ENCODE results near the gene PARD3. TPM values are rescaled to one million over a fixed set of nuclear protein-coding genes. Genes with fewer than 3 reads are reported as not detected.
"Not testable (repeated sequence)": the region's sequence is repeated elsewhere in the genome, so short reads cannot be mapped to it uniquely, and the experiment has no call there.

Gene PARD3
- total RNA-seq, 2 donors from 2014 or later: 23.1 to 29.7 TPM

DNA sequence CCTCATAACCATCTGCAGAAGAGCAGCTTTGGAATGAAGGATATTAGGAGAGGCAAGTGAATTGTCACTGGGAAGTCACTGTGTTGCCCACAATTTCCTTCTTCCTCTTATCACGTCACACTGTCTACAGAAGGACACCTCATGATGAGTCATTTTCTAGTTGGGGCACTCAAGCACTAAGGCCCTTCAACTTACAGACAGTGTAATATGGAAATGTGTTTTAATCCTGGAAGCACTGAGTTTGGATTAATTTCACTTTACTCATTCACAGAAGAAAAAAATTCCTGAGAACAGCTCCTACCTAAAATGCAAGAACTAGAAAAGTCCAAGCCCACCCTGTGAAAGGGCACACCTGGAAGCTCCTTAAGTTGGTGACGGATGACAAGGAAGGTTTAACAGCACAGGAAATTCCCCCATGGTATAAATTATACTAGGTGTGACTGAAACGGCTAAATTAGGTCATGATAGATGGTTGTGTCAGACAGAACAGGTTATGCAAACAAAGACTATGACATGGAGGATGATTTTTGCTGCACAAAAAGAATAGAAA is 56.6 kb downstream of the PARD3 start:
- DNase-seq (no peak), ATAC-seq (peak in 1 of 2 donors; percentile 65)
- intact Hi-C loops (cut with DNase I): no loop called here

DNA sequence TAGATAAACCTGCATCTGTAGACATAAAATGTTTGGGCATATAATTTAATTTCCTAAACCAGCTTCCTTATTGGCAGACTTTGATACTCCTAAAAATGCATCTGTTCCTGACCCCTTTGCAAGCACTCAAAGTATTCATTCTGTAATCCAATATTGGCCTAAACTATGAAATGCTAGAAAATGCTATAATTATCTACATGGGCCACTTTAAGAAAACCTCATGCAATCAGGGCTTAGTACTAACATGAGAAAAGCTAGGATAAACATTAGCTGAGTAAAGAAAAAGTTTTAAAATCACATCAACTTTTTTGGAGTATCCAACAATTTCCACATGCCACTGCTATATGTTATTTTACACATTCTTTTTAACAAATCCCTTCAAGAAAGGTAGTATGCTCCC is 57.2 kb downstream of the PARD3 start:
- ATAC-seq: no peak
- intact Hi-C loops (cut with DNase I): no loop called here
- DNase-seq: no peak

DNA sequence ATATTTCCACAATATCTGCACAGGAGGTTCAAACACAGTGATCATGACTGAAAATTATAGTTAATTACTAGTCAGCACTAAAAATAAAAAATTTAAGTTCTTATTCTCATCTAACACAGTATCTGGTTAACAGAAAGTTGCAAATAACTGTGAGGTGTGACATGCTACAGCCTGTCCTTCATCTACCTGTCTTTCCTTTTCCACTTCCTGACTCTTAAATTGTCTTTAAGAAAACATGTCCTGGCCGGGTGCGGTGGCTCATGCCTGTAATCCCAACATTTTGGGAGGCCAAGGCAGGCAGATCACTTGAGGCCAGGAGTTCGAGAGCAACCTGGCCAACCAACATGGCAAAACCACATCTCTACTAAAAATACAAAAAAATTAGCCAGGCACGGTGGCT is 57.9 kb downstream of the PARD3 start:
- DNase-seq; intact Hi-C loops (cut with DNase I); ATAC-seq: not testable (repeated sequence)

DNA sequence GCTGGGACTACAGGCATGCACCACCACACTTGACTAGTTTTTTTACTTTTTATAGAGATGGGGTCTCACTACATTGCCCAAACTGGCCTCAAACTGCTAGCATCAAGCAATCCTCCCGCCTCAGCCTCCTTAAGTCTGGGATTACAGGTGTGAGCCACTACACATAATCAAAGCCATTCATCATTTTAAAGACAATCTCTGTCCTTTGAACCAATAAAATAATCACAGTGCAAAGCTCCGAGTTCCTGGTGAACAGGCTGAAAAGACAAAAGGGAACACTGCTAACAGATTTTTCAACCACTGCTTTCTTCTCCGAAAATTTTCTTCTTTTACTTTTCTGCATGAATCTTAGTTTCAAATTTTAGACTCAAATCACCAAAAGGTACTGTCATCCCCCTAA is 58.5 kb downstream of the PARD3 start:
- intact Hi-C loops (cut with DNase I): no loop called here
- DNase-seq (no peak), ATAC-seq (no peak)

DNA sequence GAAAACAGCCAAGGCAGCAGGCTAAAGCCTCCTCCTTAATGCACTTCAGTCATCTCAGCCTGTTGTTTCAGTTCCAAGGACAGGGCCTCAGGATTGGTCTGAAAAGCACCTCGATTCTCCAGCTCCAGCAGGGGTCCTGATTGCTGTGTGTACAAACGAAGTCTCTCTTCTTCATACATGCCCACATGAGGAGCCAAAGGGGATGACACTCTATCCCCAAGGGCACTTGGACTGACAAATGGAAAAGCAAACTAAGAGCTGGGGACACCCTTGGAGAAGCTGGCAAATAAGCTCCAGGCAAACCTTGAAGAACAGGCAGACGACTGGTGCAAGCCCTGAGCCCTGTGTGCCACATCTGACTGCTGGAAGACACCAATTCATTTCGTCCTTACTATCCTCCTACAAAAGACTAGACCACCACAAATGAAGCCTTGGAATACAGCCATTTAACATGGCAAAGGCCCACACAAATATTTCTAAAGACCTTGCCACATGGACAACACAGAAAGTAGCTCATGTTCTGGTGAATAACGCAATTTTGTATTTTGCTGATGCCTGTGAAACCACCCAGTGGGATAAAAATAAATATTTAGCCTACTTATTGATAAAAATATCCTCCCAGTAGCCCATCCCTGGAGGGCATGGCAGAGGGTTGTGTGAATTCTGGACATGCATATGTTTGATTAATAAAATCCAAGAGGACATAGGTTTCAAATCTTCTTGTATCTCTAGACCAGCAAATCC is 61.9 kb downstream of the PARD3 start:
- ATAC-seq (no peak), DNase-seq (no peak)
- intact Hi-C loops (cut with DNase I): no loop called here

DNA sequence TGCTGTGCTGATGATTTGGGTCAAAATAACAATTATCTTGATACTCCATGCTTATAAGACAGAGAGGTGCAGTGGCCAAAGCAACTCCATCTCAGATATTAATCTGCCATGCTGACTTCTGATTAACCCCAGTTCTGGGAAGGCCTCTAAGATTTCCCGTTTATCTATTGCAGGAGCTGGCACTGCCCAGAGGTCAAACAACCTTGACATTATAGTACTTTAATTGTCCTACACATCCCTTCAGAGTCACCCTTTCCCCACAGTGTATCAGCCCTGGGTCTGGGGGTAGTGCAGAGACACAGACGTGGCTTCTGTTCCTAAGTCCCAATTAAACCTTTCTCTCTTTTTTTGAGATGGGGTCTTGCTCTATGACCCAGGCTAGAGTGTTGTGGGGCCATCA is 63.8 kb downstream of the PARD3 start:
- intact Hi-C loops (cut with DNase I): no loop called here
- no peak for DNase-seq
- ATAC-seq: no peak

DNA sequence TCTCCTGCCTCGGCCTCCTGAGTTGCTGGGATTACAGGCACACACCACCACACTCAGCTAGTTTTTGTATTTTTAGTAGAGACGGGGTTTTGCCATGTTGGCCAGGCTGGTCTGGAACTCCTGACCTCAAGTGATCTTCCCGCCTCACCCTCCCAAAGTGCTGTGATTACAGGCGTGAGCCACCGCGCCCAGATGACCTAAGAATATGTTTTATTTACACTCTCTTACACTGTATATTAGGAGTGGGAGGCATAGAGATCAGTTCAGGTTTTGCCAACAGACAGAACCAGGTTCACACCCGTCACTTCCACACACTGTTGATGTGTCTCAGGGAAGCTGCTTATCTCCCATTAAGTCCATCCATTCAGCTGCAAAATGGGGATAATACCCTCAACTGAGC is 64.3 kb downstream of the PARD3 start:
- DNase-seq; intact Hi-C loops (cut with DNase I); ATAC-seq: not testable (repeated sequence)

DNA sequence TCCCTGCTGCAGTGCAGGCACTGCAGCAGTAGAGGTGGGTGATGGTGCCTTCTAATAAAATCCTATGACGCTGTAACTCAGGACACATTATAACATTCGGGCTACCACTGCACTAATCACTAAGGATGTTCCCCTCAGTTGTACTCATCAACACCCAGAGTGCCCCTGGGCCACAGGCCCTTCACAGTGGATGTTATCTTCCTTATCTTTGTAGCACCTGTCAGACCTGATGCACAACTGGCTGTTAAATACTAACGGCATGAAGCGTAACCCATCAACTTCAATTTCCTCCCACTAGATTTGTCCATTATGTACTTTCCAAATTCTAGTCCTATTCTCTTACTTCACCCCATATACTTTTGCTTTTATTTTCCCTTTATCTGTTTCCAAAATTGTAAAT is 66.3 kb downstream of the PARD3 start:
- DNase-seq: no peak
- peak in 1 of 2 donors; percentile 7 for ATAC-seq
- intact Hi-C loops (cut with DNase I): no loop called here

DNA sequence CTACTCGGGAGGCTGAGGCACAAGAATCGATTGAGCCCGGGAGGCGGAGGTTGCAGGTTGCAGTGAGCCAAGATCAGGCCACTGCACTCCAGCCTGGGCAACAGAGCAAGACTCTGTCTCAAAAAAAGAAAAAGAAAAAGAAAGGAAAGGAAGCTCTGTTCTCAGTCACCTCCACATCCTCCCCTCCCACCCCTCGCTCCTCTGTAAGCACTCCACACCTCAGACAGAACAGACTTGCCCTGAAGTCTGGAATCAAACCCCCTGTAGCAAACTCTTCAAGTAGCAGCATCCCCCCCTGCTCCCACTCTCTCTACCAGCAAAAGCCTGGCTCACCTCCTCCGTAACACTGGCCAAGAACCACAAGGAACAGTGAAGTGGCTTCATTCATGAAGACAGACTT is 66.7 kb downstream of the PARD3 start:
- intact Hi-C loops (cut with DNase I): no loop called here
- ATAC-seq (no peak), DNase-seq (no peak)

DNA sequence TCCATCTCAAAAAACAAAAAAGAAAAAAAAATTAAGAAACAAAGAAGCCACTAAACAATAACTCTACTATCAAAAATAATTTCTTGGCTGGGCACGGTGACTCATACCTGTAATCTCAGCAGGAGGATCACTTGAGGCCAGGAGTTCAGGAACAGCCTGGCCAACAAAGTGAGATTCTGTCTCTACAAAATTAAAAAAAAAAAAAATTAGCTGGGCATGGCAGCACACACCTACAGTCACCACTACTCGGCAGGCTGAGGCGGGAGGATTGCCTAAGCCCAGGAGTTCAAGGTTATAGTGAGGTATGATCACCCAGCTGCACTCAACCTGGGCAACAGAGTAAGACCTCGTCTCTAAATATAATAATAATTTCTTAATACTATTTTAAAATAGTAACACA is 69.0 kb downstream of the PARD3 start:
- ATAC-seq: peak in 1 of 2 donors; percentile 11
- DNase-seq: no peak
- intact Hi-C loops (cut with DNase I): no loop called here

DNA sequence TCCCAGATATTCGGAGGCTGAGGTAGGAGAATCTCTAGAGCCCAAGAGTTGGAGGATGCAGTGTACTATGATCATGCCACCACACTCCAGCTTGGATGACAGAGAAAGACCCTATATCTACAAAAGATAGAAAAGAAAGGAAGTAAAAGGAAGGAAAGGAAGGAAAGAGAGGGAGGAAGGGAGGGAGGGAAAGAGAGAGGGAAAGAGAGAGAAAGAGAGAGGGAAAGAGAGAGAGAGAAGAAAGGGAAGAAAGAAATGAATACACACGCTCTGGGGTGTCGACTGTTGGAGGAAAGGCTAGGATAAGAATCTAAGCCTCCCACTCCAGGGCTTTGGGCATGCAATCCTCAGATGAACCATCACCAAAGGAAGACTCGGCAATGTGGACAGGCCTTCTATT is 69.9 kb downstream of the PARD3 start:
- no peak for DNase-seq
- intact Hi-C loops (cut with DNase I): no loop called here
- no peak for ATAC-seq

DNA sequence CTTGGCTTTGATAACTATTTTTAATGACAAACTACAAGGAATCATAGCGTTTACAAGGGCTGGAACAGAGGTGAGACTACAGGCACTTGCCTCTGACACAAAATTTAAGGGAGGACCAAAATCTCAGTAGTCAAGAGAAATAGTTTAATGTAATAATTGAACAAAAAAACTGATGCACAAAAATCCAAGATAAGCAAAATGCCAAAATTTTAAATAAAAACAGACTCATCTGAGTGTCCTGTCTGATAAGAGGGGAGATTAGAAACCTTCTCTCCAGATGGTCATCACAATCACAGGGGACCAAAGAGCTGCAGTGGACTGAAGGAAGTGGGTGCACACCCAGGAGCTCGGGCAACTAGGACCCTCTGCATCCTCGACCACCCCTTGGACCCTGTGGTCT is 70.5 kb downstream of the PARD3 start:
- intact Hi-C loops (cut with DNase I): no loop called here
- DNase-seq (no peak), ATAC-seq (no peak)

DNA sequence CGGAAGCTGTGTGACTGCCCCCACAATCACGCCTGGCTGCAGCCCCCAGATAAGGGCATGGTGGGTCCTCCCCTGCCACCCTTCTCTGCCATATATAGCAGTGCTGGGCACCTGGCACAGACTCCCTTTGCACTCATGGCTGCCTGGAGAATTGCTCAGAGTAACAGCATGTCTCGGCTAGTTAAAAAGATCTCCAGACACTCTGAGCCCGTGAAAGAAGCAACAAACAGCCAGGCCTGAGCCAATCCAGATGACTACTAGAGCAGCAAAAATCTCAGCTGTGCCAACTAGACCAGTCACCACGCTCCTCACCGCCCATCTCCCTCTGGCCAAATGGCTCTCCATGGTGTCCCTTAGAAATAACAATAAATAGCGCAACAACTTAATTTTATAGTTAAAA is 71.3 kb downstream of the PARD3 start:
- DNase-seq (peak; percentile 58), ATAC-seq (peak; percentile 87 to 92)
- intact Hi-C loops (cut with DNase I): no loop called here

DNA sequence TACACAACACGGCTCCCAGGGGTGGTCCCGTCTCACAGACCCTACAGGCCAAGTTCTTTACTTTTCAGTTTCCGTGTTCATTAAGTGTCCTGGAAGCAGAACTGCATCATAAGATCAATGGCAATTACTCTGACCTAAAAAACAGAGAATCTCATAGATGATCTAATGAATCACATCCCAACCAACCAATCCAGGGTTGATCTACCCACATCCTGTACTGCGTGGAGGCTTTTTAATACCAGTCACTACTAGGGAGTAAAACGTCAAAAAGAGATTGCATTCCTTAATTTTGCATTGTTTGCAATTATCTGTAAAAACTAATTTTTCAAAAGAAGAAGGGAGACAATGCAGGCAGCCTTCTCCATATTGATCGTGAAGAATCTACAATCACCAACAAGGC is 72.6 kb downstream of the PARD3 start:
- intact Hi-C loops (cut with DNase I): no loop called here
- ATAC-seq: no peak
- DNase-seq: no peak

DNA sequence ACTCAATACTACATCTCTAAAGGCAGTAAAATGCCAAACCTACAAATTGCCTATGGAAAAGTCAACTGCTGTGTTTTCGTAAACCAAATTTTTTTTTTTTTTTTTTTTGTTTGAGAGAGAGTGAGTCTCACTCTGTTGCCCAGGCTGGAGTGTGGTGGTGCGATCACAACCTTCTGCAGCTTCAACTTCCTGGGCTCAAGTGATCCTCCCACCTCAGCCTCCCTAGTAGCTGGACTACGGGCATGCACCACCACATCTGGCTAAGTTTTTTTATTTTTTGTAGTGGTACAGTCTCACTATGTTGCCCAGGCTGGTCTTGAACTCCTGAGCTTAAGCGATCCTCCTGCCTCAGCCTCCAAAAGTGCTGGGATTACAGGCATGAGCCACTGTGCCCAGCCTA is 74.0 kb downstream of the PARD3 start:
- ATAC-seq; intact Hi-C loops (cut with DNase I); DNase-seq: not testable (repeated sequence)

DNA sequence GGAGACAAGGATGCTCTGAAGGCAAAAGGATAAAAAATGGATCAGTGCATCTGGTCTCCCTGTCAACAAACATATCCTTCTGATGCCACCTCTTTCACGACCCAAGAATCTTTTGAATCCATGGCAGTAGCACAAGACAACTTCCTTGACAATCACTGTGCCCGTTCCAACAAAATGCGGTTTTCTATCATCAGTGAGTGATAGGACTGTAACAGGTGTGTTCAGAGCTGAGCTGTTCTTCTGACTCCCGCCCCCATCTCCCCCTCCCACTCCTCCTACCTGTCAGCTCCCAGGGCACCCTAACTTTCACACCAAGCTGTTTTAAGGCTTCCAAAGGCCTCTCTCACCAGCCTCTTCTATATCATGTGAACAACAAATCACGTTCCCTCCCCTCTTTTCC is 74.8 kb downstream of the PARD3 start:
- ATAC-seq (no peak), DNase-seq (no peak)
- intact Hi-C loops (cut with DNase I): no loop called here

DNA sequence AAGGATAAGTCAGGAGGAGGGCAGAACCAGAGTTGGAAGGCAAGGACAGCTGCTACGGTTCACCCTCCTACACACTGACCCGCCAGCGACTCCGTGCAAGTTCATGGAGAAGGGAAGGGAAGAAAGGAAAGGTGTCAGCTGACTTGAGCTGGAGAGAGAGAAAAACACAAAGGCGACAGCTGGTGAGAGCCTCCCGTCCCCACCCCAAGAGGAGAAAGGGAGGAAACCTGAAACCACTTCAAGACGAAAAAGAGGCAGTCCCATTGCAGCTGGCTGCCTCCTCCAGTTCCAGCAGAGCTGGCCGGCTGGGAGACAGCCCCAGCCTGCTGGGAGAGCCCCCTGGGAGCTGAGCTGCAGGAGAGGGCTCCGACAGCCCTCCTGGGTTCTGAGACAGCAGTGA is 75.2 kb downstream of the PARD3 start:
- DNase-seq (peak; percentile 26), ATAC-seq (peak; percentile 57 to 74)
- intact Hi-C loops (cut with DNase I): no loop called here

DNA sequence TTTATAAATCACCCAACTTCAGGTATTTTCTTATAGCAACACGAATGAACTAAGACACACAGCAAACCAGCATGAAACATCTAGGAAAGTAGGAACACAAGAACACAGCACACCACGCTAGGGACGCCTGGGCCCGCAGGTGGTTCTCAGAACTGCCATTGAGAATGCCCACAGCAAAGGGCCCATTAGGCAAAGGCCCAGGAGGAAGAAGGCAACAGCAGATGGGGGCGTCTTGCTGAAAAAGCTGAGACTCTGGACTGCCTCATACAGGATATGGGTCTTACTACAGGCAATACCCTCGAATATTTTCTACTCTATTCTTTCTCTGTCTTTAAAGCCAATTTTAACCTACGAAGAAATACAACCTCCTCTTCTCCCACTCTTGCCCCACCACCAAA is 77.3 kb downstream of the PARD3 start:
- intact Hi-C loops (cut with DNase I): no loop called here
- DNase-seq (no peak), ATAC-seq (no peak)

DNA sequence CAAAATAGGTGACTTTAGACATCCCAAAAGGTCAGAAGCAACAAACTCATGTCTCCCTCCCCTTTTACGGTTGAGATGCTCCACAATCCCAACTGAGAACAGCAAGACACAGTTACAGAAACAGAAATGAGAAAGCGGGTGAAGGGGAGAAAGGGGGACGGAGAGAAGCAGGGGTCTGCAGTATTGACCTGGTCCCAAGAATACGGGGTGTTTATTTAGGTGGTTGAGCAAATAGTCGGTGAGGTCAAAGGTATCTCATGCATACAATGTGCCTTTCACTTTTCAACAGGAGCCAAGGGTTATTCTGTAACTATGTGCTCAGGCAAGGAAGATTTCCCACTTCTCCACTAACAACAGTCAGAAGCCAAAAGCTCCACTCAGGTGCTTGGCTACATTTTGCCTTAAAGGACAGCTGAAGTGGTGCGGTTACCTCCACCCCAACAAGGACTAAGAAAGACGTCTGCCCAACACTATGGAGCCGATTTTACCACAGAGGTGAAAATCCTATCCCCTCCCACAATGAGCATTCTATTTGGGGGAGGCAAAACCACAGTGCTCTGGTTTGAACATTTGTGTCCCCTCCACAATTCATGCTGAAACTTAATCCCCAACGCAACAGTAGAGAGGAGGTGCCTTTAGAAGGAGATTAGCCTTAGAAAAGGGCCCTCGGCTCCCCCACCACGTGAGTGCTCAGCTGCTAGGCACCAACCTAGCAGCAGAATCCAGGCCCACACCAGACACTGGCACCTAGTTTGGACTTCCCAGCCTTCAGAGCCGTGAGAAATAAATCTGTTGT is 77.9 kb downstream of the PARD3 start:
- ATAC-seq: no peak
- intact Hi-C loops (cut with DNase I): no loop called here
- DNase-seq: no peak

DNA sequence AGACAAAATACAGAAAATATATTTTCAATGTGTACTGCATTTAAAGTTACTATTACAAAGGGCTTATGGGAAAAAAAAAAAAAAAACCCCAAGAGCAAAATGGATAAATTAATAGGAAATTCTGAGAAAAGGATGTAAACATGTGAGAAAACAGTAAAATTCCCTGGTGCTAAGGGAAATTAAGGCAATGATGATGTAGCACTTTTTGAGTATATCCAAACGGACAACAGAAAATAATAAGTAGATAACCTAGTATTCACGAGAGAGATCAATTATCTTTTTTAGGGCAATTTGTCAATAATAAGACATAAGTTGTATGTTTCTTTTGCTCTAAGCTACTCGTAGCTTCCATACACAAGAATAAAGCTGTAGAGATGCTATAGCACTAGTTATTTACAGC is 80.2 kb downstream of the PARD3 start:
- ATAC-seq: no peak
- intact Hi-C loops (cut with DNase I): no loop called here

DNA sequence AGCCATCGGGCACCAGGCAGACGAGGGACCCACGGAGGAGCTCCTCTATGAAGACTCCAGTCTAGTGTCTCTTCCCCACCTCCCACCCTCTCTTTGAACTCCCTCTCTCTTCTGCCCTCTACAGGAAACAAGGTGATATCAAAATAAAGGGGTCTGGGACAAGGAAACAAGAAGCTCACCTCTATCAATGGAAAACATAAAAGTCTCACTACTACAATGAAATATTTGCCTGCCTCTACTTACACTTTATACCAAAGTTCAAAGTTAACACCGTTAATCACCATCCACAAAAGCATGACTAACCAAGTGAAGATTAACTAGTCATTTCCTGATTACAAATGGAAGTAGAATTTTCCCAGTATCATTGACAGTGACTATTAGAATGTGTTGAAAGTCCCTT is 82.2 kb downstream of the PARD3 start:
- ATAC-seq: no peak
- no peak for DNase-seq
- intact Hi-C loops (cut with DNase I): no loop called here

More for the DNA sequence above, 80.2 kb downstream of the PARD3 start:
- DNase-seq: no peak
